GM19468 (cell line): ENCODE data around the gene ELFN1.

Experiments used
- ATAC-seq: cut with Tn5 transposase; IDR thresholded peaks from one replicate; pipeline ENCODE4 v1.9.1; 2021; ENCODE audit warnings: mild to moderate bottlenecking, moderate library complexity, moderate number of reproducible peaks; ENCODE audit not compliant: unreplicated experiment; ENCODE audit errors: extremely low read depth

Gene ELFN1

GRCh38 chr7:1662101-1662500 is 8.0 kb upstream of the ELFN1 start:
- ATAC-seq: no peak

GRCh38 chr7:1662767-1663166 is 7.3 kb upstream of the ELFN1 start:
- ATAC-seq: no peak

GRCh38 chr7:1663223-1663622 is 6.9 kb upstream of the ELFN1 start:
- no peak for ATAC-seq

GRCh38 chr7:1663857-1664651 is 6.0 kb upstream of the ELFN1 start:
- no peak for ATAC-seq

- no peak for ATAC-seq
Measured at GRCh38 chr7:1664711-1665548, 5.1 kb upstream of the ELFN1 start.

- no peak for ATAC-seq
Measured at GRCh38 chr7:1665549-1666316, 4.3 kb upstream of the ELFN1 start.

- ATAC-seq: no peak
Measured at GRCh38 chr7:1666317-1666822, 3.7 kb upstream of the ELFN1 start.

- ATAC-seq: no peak
Measured at GRCh38 chr7:1666823-1667565, 3.1 kb upstream of the ELFN1 start.

GRCh38 chr7:1667566-1668395 is 2.3 kb upstream of the ELFN1 start:
- ATAC-seq: no peak

GRCh38 chr7:1668396-1669063 is 1.5 kb upstream of the ELFN1 start:
- ATAC-seq: no peak

- no peak for ATAC-seq
Measured at GRCh38 chr7:1669064-1669951, 769 bp upstream of the ELFN1 start.

- ATAC-seq: no peak
Measured at GRCh38 chr7:1670894-1671593, 967 bp downstream of the ELFN1 start.

- no peak for ATAC-seq
Measured at GRCh38 chr7:1671594-1672451, 1.7 kb downstream of the ELFN1 start.

GRCh38 chr7:1672851-1673486 is 2.9 kb downstream of the ELFN1 start:
- ATAC-seq: no peak

- ATAC-seq: no peak
Measured at GRCh38 chr7:1673581-1674118, 3.6 kb downstream of the ELFN1 start.
